ENCODE data around the gene MYO3B.
"Not testable (repeated sequence)": the region's sequence is repeated elsewhere in the genome, so short reads cannot be mapped to it uniquely, and the experiment has no call there.

Gene MYO3B

DNA sequence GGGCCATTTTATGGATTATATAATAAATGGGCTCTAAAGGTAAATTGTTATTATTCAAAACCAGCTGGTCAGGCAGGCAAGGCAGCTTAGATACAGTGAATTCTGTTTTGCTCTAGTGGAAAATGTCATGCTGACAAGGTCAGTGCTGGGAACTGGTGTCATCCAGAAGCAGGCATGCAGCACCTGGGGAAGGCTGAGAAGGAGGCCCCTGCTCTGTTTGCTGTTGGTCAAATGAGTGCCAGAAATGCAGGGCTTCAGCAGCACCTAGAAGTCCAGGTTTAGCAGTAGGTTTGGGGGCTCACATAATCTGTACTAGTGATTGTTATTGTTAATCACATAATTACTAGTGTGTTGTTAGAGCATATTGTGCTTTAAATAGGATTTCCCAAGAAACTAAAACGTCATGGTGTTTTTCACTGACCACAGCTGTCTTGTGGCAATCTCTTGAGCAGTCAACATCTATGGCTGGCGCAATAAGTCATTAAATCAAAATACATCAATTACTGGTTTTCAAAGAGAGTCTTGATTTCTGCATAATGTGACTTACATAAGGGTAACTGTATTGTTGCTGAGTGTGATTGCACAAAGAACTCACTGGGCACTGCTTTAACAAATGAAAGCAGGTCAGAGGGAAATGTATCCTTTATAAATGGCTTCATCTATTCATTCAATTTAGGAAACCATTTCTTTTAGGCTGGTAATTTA is 99.1 kb downstream of the MYO3B start:
- TF ChIP-seq, protein P1, sequence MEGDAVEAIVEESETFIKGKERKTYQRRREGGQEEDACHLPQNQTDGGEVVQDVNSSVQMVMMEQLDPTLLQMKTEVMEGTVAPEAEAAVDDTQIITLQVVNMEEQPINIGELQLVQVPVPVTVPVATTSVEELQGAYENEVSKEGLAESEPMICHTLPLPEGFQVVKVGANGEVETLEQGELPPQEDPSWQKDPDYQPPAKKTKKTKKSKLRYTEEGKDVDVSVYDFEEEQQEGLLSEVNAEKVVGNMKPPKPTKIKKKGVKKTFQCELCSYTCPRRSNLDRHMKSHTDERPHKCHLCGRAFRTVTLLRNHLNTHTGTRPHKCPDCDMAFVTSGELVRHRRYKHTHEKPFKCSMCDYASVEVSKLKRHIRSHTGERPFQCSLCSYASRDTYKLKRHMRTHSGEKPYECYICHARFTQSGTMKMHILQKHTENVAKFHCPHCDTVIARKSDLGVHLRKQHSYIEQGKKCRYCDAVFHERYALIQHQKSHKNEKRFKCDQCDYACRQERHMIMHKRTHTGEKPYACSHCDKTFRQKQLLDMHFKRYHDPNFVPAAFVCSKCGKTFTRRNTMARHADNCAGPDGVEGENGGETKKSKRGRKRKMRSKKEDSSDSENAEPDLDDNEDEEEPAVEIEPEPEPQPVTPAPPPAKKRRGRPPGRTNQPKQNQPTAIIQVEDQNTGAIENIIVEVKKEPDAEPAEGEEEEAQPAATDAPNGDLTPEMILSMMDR (IDR thresholded peaks at IDR 0.05; ENCODE audit: low read depth, low read length), result no peak
- no peak overlapping the region for H3K4me3 ChIP-seq (replicated peaks in 1 of 2; ENCODE audit: low read depth in 2 of 2, low read length in 2 of 2)
- no peak for DNase-seq (ENCODE audit: low read depth in 2 of 2)

- no peak overlapping the region for H3K4me3 ChIP-seq (replicated peaks in 1 of 2; ENCODE audit: low read depth in 2 of 2, low read length in 2 of 2)
- DNase-seq (ENCODE audit: low read depth in 2 of 2), result no peak
- TF ChIP-seq, protein P1 (IDR thresholded peaks at IDR 0.05; ENCODE audit: low read depth, low read length), result no peak
These were observed 100.0 kb downstream of the MYO3B start for GRCh38 chr2:170277951-170278350.

DNA sequence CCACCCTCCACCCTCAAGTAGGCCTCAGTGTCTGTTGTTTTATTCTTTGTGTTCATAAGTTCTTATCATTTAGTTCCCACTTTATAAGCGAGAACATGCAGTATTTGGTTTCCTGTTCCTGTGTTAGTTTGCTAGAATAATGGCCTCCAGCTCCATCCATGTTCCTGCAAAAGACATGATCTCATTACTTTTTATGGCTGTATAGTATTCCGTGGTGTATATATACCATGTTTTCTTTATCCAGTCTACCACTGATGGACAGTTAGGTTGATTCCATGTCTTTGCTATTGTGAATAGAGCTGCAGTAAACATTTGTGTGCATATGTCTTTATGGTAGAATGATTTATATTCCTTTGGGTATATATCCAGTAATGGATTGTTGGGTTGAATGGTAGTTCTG is 101.7 kb downstream of the MYO3B start:
- DNase-seq (ENCODE audit: low read depth in 2 of 2); H3K4me3 ChIP-seq (replicated peaks in 1 of 2; ENCODE audit: low read depth in 2 of 2, low read length in 2 of 2): not testable (repeated sequence)

DNA sequence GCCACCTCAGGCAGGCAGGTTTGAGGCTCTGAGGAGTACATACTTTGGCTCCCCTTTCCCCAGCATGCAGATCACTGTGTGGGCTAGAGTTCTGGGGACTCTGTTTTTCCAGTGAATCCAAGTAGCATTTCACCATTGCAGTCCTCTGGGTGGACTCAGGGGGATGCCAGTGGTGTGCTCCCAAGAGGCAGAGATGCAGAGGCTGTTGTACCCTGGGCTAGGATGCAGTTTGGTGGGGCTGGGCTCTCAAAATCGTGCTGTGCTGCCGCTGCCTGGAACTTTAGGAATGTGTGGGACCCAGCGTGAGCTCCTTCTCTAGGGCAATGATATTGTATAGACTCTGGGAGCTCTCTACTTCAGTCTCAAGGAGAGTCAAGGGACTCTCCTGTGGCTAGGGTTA is 104.9 kb downstream of the MYO3B start:
- DNase-seq (ENCODE audit: low read depth in 2 of 2), result no peak
- no peak overlapping the region for H3K4me3 ChIP-seq (replicated peaks in 1 of 2; ENCODE audit: low read depth in 2 of 2, low read length in 2 of 2)
- TF ChIP-seq, protein P1 (IDR thresholded peaks at IDR 0.05; ENCODE audit: low read depth, low read length), result no peak

DNA sequence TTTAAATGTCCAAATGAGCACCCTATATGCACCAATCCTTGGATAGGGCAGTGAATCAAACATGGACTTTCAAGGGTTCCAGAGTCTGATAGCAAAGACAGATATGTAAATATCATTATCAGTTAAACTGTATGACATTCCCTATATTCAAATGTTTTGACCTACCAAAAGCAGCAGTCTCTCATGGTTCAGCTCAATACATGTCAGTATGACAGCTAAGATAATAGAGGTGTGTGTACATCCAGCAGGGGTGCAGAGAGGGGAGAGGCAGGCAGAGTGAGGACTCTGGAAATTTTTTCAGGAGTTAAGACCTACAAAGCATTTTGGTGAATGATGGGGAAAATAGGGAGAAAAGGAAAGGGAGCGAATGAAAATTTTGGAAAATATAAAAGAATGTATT is 106.3 kb downstream of the MYO3B start:
- no peak overlapping the region for H3K4me3 ChIP-seq (replicated peaks in 1 of 2; ENCODE audit: low read depth in 2 of 2, low read length in 2 of 2)
- no peak for DNase-seq (ENCODE audit: low read depth in 2 of 2)
- TF ChIP-seq, protein P1 (IDR thresholded peaks at IDR 0.05; ENCODE audit: low read depth, low read length), result no peak

- no peak overlapping the region for H3K4me3 ChIP-seq (replicated peaks in 1 of 2; ENCODE audit: low read depth in 2 of 2, low read length in 2 of 2)
- DNase-seq (ENCODE audit: low read depth in 2 of 2), result no peak
- TF ChIP-seq, protein P1 (IDR thresholded peaks at IDR 0.05; ENCODE audit: low read depth, low read length), result no peak
These were observed 110.9 kb downstream of the MYO3B start for GRCh38 chr2:170288859-170289258.

- no peak for DNase-seq (ENCODE audit: low read depth in 2 of 2)
- no peak overlapping the region for H3K4me3 ChIP-seq (replicated peaks in 1 of 2; ENCODE audit: low read depth in 2 of 2, low read length in 2 of 2)
- TF ChIP-seq, protein P1 (IDR thresholded peaks at IDR 0.05; ENCODE audit: low read depth, low read length), result no peak
These were observed 113.5 kb downstream of the MYO3B start for GRCh38 chr2:170291474-170291873.

Data from cardiac fibroblast (primary cell).